Right ventricle myocardium inferior (tissue), 1 donor: ENCODE results near the gene TUBA4A. TPM values are rescaled to one million over a fixed set of nuclear protein-coding genes. Genes with fewer than 3 reads are reported as not detected.

ENCODE experiments used
- ATAC-seq: fragments of 200-7000 bp; cut with Tn5 transposase; one replicate; pipeline ENCODE4 v1.9.1; 2020; ENCODE audit warnings: mild to moderate bottlenecking, moderate library complexity
- DNase-seq: peaks from one replicate; pipeline ENCODE4 v3.0.0; 2021; ENCODE audit errors: missing footprints
- intact Hi-C: fragments of 100-400 bp; cut with DNase I; formaldehyde crosslinking; loops from one replicate; pipeline ENCODE4 v1.11.0; 2022
- total RNA-seq: library from RNA; stranded (reverse); fragmentation: NEBNext Ultra II Directional; extraction: Animal tissue kit (Norgen Biotek cat#: 25700); gene quantifications from one replicate; pipeline ENCODE4 v1.2.1, GENCODE V29; 2021
- donor health status: DM: no; HTN: yes; CAD: no; lungs with severe emphysema.

TUBA4A gene
- total RNA-seq, 1 donor from 2014 or later, result 128 TPM

GRCh38 chr2:219251656-219252055 is 2.1 kb downstream of the TUBA4A start:
- DNase-seq, result no peak
- no peak for ATAC-seq
- intact Hi-C loops, result loop anchor here (2.0 kb wide), 2 partner anchors 43 to 75 kb away; partner anchors contain the start of gene CNPPD1

- DNase-seq, result no peak
- intact Hi-C loops, result no loop called here
- ATAC-seq, result no peak
Measured at GRCh38 chr2:219250049-219250781, 3.5 kb downstream of the TUBA4A start.

GRCh38 chr2:219249203-219249980 is 4.3 kb downstream of the TUBA4A start:
- intact Hi-C loops, result no loop called here
- ATAC-seq (peak; percentile 43), DNase-seq (peak; percentile 80)

- DNase-seq (no peak), ATAC-seq (no peak)
- intact Hi-C loops, result no loop called here
Measured at GRCh38 chr2:219248845-219249202, 4.9 kb downstream of the TUBA4A start.

GRCh38 chr2:219247678-219248642 is 5.8 kb downstream of the TUBA4A start:
- no peak for ATAC-seq
- intact Hi-C loops, result no loop called here
- DNase-seq, result no peak

GRCh38 chr2:219246559-219246958 is 7.2 kb downstream of the TUBA4A start:
- DNase-seq, result no peak
- intact Hi-C loops, result no loop called here
- no peak for ATAC-seq

- no peak for DNase-seq
- ATAC-seq, result no peak
- intact Hi-C loops, result no loop called here
Measured at GRCh38 chr2:219245899-219246230, 7.9 kb downstream of the TUBA4A start.

- DNase-seq, result peak; percentile 96
- ATAC-seq, result peak; percentile 93
- intact Hi-C loops, result no loop called here
Measured at GRCh38 chr2:219245148-219245898, 8.4 kb downstream of the TUBA4A start, which contains the start of the genes GLB1L and STK16. GLB1L (minus strand) TSS chr2:219245444; CDS start chr2:219243573, 1,871 bp downstream. STK16 (plus strand) TSS chr2:219245479; CDS start chr2:219246000, 521 bp downstream.

- DNase-seq, result no peak
- intact Hi-C loops, result no loop called here
- no peak for ATAC-seq
Measured at GRCh38 chr2:219244789-219245147, 8.9 kb downstream of the TUBA4A start.

GRCh38 chr2:219243291-219243761 is 10.4 kb downstream of the TUBA4A start:
- ATAC-seq (no peak), DNase-seq (no peak)
- intact Hi-C loops, result no loop called here

- DNase-seq (no peak), ATAC-seq (no peak)
- intact Hi-C loops, result no loop called here
Measured at GRCh38 chr2:219234331-219234730, 19.4 kb downstream of the TUBA4A start.

- intact Hi-C loops, result no loop called here
- DNase-seq (peak; percentile 86), ATAC-seq (no peak)
Measured at GRCh38 chr2:219230059-219230540, 23.6 kb downstream of the TUBA4A start.

- peak; percentile 99 for ATAC-seq
- DNase-seq, result peak; percentile 99
- intact Hi-C loops, result loop anchor here (2.0 to 5.0 kb wide), 2 partner anchors 23 to 48 kb away; partner anchors contain the start of genes DNAJB2 and ZFAND2B
Measured at GRCh38 chr2:219229305-219230058, 24.2 kb downstream of the TUBA4A start, which contains the start of the genes ANKZF1 and ATG9A. ANKZF1 (plus strand) TSS chr2:219229806; CDS start chr2:219230258, 452 bp downstream. ATG9A (minus strand) TSS chr2:219229636; CDS start chr2:219228024, 1,612 bp downstream.

GRCh38 chr2:219228911-219229304 is 24.8 kb downstream of the TUBA4A start:
- DNase-seq (no peak), ATAC-seq (no peak)
- intact Hi-C loops, result loop anchor here (2.0 to 5.0 kb wide), 2 partner anchors 22 to 48 kb away; partner anchors contain the start of genes DNAJB2 and ZFAND2B

GRCh38 chr2:219228041-219228910 is 25.4 kb downstream of the TUBA4A start:
- no peak for ATAC-seq
- intact Hi-C loops, result loop anchor here (2.0 to 5.0 kb wide), 2 partner anchors 21 to 49 kb away; partner anchors contain the start of genes DNAJB2 and ZFAND2B
- DNase-seq, result no peak

GRCh38 chr2:219225350-219225749 is 28.4 kb downstream of the TUBA4A start:
- ATAC-seq, result no peak
- no peak for DNase-seq
- intact Hi-C loops, result loop anchor here (5.0 kb wide), 1 partner anchor 52 kb away; the partner anchor contains the start of gene DNAJB2
